Measurements from ENCODE around the gene RFTN1.

GRCh38 chr3:16343101-16343500, 170.4 kb downstream of the RFTN1 start:
- no peak for TF ChIP-seq CTCF (IDR thresholded peaks at IDR 0.05; ENCODE audit: control extremely low read depth in 1 of 3, insufficient read depth in 1 of 3, low read depth in 1 of 3, low read length in 3 of 3)
- no peak for TF ChIP-seq FOSL1 (IDR thresholded peaks at IDR 0.05; ENCODE audit: insufficient read depth, low read depth, low read length)
- no peak for TF ChIP-seq ATF3 (IDR thresholded peaks at IDR 0.05; ENCODE audit: insufficient read depth, low read depth, low read length)
- TF ChIP-seq TAF1 (IDR thresholded peaks at IDR 0.05; ENCODE audit: low read depth, low read length): no peak
- TF ChIP-seq EP300 (IDR thresholded peaks at IDR 0.05; ENCODE audit: borderline replicate concordance in 1 of 2, low read depth in 2 of 2, low read length in 2 of 2): no peak
- TF ChIP-seq USF2 (IDR thresholded peaks at IDR 0.05; ENCODE audit: low read length): no peak
- no peak for TF ChIP-seq POLR2A (IDR thresholded peaks at IDR 0.05; ENCODE audit: control extremely low read depth in 1 of 2, low read depth in 2 of 2, low read length in 2 of 2)
- TF ChIP-seq MAX (IDR thresholded peaks at IDR 0.05): no peak
- no peak for TF ChIP-seq ASH2L (IDR thresholded peaks at IDR 0.05; ENCODE audit: low read length)
- no peak for TF ChIP-seq HDAC2 (IDR thresholded peaks at IDR 0.05; ENCODE audit: borderline replicate concordance in 1 of 2, low read depth in 2 of 2, low read length in 2 of 2)

Measured in H1 (cell line).